Fibroblast of villous mesenchyme (primary cell): ENCODE data around the gene CATSPERD. TPM values are rescaled to one million over a fixed set of nuclear protein-coding genes. Genes with fewer than 3 reads are reported as not detected.
"Not testable (repeated sequence)": the region's sequence is repeated elsewhere in the genome, so short reads cannot be mapped to it uniquely, and the experiment has no call there.

Source experiments
- DNase-seq: peaks from one replicate; pipeline ENCODE4 v3.0.0-alpha.2; 2010; ENCODE audit warnings: low read depth
- H3K4me3 ChIP-seq: 2 replicates; pipeline ENCODE4 v1.5.1; 2011; ENCODE audit warnings: low read depth, mild to moderate bottlenecking, low read length
- total RNA-seq: library from RNA; depleted of rRNA; stranded (reverse); fragments of >200 nt; gene quantifications from 2 replicates; pipeline ENCODE4 v1.2.3, GENCODE V29; 2012
- TF ChIP-seq, protein P1 (sequence below): IDR thresholded peaks from 2 replicates; pipeline ENCODE4 v1.5.1; 2012; ENCODE audit warnings: low read depth, mild to moderate bottlenecking, low read length; ENCODE audit not compliant: insufficient read depth

CATSPERD gene
- total RNA-seq, 1 donor = not detected

DNA sequence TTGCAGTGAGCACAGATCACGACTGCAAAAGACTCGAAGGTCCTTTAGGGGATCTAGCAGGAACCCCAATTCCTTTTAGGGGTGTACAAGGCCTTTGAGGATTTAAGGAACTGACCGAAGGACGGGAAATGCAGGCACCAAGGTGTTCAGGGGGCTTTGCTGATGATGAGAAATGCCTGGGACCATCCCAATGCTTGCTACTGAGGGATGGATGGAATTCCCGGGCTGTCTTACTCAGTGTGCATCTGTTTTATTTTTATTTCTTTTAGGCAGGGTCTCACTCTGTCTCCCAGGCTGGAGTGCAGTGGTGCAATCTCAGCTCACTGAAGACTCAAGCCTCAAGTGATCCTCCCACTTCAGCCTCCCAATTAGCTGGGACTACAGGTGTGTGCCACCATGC, 52.8 kb downstream of the CATSPERD start:
- DNase-seq = no peak
- H3K4me3 ChIP-seq = no peak overlapping the region
- TF ChIP-seq, protein P1, sequence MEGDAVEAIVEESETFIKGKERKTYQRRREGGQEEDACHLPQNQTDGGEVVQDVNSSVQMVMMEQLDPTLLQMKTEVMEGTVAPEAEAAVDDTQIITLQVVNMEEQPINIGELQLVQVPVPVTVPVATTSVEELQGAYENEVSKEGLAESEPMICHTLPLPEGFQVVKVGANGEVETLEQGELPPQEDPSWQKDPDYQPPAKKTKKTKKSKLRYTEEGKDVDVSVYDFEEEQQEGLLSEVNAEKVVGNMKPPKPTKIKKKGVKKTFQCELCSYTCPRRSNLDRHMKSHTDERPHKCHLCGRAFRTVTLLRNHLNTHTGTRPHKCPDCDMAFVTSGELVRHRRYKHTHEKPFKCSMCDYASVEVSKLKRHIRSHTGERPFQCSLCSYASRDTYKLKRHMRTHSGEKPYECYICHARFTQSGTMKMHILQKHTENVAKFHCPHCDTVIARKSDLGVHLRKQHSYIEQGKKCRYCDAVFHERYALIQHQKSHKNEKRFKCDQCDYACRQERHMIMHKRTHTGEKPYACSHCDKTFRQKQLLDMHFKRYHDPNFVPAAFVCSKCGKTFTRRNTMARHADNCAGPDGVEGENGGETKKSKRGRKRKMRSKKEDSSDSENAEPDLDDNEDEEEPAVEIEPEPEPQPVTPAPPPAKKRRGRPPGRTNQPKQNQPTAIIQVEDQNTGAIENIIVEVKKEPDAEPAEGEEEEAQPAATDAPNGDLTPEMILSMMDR = no peak

DNA sequence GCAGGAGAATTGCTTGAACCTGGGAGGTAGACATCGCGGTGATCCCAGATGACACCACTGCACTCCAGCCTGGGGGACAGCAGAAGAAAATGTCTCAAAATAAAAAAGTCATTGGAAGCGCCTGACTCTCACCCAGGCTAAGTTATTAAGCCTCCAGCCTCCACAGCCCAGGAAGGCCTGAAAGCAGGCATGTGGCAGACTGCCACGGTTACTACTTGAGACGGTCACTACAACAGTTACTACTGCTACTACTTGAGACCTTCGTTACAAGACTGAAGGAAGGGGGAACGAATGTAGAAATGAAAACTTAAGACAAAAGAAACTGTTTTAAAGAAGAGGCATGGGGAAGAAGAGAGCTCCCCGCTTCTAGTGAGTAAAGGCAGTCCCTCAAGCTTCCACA, 54.5 kb downstream of the CATSPERD start:
- no peak overlapping the region for H3K4me3 ChIP-seq
- TF ChIP-seq, protein P1 = no peak
- DNase-seq = no peak

DNA sequence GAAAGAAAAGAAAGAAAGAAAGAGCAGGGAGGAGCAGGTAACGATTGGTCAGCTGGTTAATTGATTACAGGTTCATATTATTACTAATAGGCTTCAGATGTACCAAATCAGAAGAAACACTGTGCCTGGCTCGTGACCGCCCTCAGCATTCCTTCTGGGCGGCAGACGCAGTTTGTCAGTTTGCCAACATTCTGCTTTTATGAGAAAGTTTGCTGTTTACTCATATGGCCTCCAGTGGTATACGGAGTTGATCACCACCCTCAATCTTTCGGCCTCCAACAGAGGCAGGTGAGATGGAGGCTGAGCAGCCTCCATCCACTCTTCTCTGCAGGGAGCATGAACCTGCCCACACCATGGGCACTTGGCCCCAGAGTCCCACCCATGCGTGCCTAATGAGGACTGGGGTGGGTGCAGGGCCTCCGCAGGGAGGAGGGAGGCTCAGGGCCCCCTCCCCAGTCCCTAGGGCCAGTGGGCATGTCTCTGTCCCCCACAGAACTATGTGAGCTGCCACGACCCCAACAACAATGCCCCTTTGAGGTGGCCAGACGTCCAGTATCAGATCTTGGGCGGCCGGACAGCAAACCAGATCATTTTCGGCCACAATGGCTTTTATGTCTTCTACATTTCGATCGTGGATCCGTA, 55.4 kb downstream of the CATSPERD start:
- DNase-seq = peak; percentile 67
- TF ChIP-seq, protein P1 = no peak
- H3K4me3 ChIP-seq = no peak overlapping the region

DNA sequence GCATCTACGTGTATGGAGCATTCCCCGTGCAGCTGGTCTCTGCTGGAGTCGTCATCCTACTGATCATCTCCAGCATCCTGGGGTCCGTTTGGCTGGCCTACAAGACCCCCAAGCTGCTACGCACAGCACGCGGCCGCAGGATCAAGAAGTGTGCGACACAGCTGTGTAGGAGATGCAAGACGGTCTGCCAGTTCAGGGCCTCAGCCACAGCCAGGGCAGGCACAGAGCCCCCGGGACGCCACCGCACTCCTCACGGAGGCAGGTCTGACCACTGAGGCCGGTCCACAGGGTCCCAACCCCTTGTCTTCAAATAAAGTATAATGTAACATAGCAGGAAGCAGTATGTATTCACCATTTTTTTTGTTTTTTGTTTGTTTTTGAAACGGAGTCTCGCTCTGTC, 58.0 kb downstream of the CATSPERD start:
- DNase-seq = no peak
- H3K4me3 ChIP-seq = no peak overlapping the region
- TF ChIP-seq, protein P1 = no peak

- not testable (repeated sequence) for DNase-seq, H3K4me3 ChIP-seq
Measured at GRCh38 chr19:5780916-5781315, 60.5 kb downstream of the CATSPERD start.

GRCh38 chr19:5782322-5782721, 61.9 kb downstream of the CATSPERD start:
- TF ChIP-seq, protein P1 = no peak
- no peak overlapping the region for H3K4me3 ChIP-seq
- DNase-seq = no peak

DNA sequence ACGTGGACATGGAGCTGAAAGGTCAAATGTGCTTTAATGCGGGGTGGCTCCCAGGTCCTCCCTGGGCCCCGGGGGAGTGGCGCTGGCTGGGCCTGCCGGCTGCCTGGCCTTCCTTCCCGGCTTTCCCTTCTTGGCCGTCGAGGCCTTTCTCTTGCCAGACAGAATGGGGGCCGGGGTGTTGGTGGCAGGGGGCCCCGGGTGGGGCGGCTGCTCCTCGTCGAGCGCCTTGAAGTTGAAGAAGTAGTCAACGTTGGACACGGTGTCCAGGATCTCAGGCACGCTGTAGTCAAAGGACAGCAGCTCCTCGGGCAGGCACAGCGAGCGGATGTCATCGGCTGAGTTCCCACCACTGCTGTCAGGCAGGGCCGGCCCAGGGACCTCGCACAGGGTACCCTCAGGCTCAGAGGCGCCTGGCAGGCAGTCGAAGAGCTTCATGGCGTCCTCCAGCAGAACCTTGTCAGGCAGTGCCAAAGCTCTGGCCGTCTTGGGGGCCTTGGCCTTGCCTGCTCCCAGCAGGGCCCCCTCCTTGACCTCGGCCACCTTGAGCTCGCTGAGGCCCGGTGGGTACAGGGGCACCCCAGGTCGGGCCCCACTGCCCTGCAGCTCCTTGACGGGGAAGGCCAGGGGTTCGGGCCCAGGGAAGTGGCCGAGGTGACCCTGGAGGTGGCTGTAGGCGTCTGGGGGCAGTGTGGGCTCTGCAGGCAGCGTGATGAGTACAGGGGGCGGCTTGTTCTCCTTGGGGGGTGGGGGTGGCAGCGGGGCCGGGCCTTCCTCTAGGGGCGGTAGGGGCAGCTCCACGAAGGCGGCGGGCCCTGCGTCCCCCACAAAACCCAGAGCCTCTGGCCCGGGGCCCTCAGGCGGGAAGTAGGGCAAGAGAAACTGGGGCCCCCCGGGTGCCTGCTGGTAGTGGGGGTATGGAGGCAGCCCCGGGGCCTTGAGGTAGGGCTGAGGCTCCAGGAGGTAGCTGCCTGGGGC, 62.8 kb downstream of the CATSPERD start:
- TF ChIP-seq, protein P1 = no peak
- DNase-seq = no peak
- no peak overlapping the region for H3K4me3 ChIP-seq
